T-helper 2 cell treated with Interferon-gamma antibody and Interleukin-4, amounts not matched to agents 100 ng/mL and 5 ng/mL, for 36 hours (primary cell): ENCODE measurements around the gene SMIM35. TPM values are rescaled to one million over a fixed set of nuclear protein-coding genes. Genes with fewer than 3 reads are reported as not detected.

Source experiments
- intact Hi-C: fragments of 100-400 bp; cut with micrococcal nuclease; formaldehyde crosslinking; loops from one replicate; pipeline ENCODE4 v1.15.1; 2023
- total RNA-seq: library from RNA; stranded (reverse); gene quantifications from 2 replicates; pipeline ENCODE4 v1.2.3, GENCODE V29; 2022

SMIM35 gene
- 3.9 TPM in 2 replicates for total RNA-seq

- intact Hi-C loops: no loop called here
Measured at GRCh38 chr11:118086913-118087768, at the start of gene SMIM35. TSS of gene SMIM35 (minus strand) at chr11:118086963. CDS start at chr11:118086757, 206 bp downstream.

DNA sequence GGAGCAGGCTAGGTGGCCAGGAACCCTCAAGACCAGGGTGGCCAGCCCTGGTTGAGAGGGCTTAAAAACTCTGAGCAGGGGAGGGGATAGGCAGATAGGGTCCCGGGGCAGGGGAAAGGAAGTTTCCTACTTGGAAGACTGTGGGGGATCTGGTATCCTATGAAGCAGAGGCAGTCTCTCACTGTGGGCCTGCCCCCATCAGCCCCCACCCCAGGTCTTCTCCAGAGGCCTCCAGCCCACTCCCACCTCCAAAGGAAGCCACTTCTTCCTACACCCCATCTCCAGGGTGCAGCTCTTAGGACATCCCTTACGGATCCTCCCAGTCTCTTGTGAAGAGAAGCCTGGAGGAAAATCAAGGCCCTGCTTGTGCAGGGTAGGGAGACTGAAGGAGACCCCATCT lies 49.6 kb upstream of the SMIM35 start:
- intact Hi-C loops: no loop called here

GRCh38 chr11:118135796-118136165 lies 49.0 kb upstream of the SMIM35 start:
- intact Hi-C loops: no loop called here

- intact Hi-C loops: no loop called here
Measured at GRCh38 chr11:118135051-118135795, 48.5 kb upstream of the SMIM35 start.

GRCh38 chr11:118133816-118134215 lies 47.1 kb upstream of the SMIM35 start:
- intact Hi-C loops: no loop called here

DNA sequence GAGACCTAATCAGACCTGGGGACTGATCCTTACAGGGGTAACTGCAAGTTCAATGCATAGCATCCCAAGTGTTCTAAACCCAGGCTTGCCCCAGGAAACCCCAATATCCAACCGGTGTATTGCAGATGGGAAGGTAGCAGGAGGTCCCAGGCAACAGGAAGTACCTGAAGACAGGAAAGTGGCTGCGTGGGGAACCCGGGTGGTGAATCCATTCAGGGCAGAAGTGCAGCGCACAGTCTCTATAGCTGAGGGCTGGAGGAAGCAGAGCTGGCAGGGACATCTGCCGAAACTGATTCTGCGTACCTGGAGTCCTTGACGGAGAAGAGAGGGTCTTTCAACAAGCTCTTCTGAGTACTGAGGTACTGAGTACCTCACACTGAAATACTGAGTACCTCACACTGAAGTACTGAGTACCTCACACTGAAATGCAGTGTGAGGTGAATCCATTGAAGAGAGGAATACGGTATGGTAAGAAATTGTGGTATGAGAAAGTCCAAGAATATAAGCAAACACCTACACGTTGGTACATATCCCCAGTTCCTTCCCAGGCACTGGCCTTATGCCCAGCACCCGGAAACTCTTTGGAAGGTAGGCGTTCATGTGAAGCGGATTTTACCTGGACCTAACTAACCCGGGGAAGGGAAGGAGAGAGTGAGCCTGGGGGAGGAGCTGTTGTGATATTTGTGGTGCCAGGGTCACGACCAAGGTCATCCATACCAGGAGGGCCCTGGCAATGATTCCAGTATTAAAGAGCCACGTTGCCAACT lies 45.8 kb upstream of the SMIM35 start:
- intact Hi-C loops: no loop called here

DNA sequence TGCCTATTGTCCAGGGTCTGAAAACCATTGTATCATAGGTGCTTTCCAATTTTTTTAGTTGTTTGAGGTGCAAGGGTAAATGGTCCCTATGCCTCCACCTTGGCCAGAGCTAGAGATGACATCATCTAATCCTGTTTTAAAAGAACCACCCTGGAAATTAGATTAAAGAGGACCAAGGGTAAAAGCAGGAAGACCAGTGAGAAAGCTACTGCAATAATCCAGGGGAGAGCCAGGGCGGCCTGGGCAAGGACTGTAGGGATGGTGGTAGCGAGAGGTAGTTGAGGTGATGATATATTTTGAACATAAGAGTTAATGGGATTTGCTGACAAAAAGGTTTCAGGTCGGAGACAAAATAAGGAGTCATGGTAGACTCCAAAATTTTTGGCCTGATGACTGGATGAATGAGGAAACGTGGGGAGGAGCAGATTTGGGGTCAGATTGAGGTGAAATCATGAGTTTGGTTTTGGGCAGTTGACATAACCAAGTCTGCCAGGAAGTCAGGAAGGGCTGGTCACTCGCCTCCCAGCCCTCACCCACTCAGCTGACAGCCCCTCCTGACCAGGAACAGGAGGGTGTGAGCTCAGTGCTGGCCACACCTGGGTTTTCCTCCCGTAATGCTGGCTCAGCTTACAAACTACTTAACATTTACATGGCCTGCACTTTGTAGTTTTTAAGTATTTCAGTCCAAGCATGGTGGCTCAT lies 42.9 kb upstream of the SMIM35 start:
- intact Hi-C loops: no loop called here

DNA sequence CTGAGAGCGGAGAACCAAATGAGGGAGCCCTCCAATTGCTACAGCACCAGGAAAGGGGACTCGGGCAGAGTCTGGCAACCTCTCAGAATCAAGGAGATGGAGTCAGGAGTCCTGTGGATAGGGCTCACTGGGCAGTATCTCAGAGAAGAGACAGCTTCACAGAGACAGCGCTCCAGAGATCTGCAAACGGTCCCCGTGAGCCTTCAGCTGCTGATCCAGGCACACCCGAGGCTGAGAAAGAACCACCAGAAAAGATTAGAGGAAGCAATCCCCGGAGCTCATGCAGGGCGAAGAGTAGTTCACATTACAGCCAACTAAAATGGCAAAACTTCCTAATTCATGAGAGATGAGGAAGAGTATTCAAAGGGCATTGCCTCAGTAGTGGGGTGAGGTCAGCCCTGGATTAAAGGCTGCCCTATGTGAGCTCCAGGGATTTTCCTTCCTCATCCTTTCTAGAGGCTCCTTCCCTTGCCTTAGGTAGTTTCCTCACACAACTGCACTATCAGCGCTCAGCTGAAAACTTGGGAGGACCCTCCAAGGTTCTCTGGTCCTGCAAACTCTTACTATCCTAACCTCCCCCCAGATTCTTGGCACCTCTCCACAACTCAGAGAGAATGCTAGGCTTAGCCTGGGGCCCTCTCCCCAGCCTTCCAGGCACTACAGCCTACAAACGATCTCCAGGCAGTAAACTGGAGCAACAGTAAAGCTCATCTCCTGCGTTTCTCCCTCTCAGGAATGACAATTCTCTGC lies 42.1 kb upstream of the SMIM35 start:
- intact Hi-C loops: no loop called here

DNA sequence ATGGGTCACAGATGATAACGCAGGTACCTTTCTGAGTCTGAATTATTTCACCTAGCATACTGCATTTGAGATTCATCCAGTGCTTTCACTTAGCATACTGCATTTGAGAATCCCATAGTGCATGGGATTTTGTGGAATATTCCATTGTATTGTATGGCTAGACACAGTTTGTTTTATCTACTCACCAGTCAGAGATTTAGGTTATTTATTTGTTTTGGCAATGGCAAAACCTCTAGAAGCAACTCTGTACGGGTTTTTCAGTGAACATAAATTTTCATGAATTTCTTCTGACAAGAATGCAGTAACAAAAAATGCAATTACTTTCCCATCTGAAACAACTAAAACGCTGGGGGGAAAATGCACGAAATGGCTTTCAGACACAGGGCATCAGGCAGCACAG lies 41.5 kb upstream of the SMIM35 start:
- intact Hi-C loops: no loop called here

DNA sequence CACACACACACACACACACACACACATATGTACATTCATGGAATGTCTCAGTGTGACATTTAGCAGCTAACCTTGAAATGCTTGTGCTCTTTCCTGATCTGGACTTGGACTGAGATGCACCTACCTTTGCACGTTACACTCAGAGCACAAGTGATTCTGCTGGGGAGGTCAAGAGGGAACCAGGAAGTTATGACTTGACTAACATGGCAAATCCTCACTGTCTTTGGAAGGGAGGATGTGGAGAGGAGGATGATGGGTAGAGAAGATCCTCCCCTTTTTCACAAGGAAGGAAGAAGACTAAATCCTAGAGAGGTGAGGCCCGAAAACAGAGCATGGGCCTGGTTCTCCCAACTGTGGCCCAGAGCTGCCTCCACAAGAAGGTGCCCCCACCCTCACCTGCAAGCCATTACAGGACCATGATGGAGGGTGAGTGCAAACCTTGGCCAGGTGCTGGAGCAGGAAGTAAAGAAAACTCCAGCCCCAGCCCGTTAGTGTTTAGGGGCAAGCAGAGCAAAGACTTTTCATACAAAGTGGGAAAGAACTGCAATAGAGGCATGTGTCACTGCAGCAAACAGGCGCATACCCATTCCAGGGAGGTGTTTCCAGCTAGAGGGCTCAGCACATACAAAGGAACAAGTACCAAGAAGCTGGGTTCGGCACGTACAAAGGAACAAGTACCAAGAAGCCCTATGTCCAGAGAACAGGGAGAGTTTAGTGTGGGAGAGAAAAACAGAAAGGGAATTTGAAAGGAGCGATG lies 39.5 kb upstream of the SMIM35 start:
- intact Hi-C loops: no loop called here

GRCh38 chr11:118124929-118125535 lies 38.3 kb upstream of the SMIM35 start:
- intact Hi-C loops: no loop called here

- intact Hi-C loops: no loop called here
Measured at GRCh38 chr11:118120793-118121192, 34.0 kb upstream of the SMIM35 start.

DNA sequence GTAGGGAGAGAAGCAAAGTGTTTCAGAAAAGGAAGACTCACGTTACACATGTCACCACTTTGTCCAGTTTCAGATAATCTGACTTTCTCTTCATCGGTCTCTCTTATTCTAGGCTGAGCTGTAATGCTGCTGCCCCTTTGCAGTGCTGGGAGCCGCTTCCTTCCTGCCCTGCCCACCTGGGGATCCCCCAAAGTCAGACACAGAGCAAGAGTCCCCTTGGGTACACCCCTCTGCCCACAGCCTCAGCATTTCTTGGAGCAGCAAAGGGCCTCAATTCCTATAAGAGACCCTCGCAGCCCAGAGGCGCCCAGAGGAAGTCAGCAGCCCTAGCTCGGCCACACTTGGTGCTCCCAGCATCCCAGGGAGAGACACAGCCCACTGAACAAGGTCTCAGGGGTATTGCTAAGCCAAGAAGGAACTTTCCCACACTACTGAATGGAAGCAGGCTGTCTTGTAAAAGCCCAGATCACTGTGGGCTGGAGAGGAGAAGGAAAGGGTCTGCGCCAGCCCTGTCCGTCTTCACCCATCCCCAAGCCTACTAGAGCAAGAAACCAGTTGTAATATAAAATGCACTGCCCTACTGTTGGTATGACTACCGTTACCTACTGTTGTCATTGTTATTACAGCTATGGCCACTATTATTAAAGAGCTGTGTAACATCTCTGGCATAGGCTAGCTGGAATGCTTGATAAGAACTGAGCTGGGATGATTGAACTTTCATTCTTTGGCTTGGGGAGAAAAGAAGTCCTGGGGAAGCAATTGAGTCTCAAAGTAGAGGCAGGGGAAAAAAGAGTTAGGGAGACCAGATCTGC lies 31.2 kb upstream of the SMIM35 start:
- intact Hi-C loops: no loop called here

GRCh38 chr11:118115048-118115447 lies 28.3 kb upstream of the SMIM35 start:
- intact Hi-C loops: no loop called here

DNA sequence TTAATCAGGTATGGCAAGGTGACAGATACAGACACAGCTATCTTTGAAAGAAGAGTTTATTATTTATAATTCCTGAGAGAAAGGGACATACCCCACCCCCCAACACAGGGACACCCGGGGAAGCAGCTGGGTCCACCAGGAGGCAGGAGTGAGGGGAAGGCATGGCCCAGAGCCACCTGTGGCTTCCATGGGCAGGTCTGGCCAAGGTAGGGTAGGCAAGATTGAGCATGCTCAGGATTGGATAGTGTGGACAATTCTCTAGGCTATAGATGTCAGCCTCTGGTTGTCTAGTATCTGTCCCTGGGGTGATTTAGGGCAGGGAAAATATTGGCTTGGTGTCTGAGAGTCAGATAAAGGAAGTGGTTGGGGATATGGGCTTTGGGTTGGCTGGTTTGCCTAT lies 27.5 kb upstream of the SMIM35 start:
- intact Hi-C loops: no loop called here

GRCh38 chr11:118112711-118113430 lies 26.1 kb upstream of the SMIM35 start:
- intact Hi-C loops: no loop called here

- intact Hi-C loops: no loop called here
Measured at GRCh38 chr11:118111744-118112035, 24.9 kb upstream of the SMIM35 start.
